H1 (cell line): ENCODE data around the gene CAPN2.

Experiments used
- ATF2 ChIP-seq: IDR thresholded peaks from 2 replicates; pipeline ENCODE4 v1.6.1; 2012; ENCODE audit warnings: low read length, inconsistent platforms
- ATF3 ChIP-seq: IDR thresholded peaks from 2 replicates; pipeline ENCODE4 v1.6.1; 2011; ENCODE audit warnings: low read depth, mild to moderate bottlenecking, low read length; ENCODE audit not compliant: insufficient read depth
- JUN ChIP-seq: IDR thresholded peaks from 2 replicates; pipeline ENCODE4 v1.6.1; 2011; ENCODE audit warnings: low read depth, mild to moderate bottlenecking, improper control_type of control experiment, low read length
- RAD21 ChIP-seq, 2 experiments: IDR thresholded peaks in 1 of 2; conservative IDR thresholded peaks in 1 of 2; 2 replicates each; pipeline ENCODE4 v1.6.1; 2011; ENCODE audit warnings: low read depth in 2 of 2, low read length in 2 of 2, improper control_type of control experiment in 1 of 2, inconsistent platforms in 1 of 2, mild to moderate bottlenecking in 1 of 2, moderate library complexity in 1 of 2
- ZNF274 ChIP-seq: IDR thresholded peaks from 2 replicates; pipeline ENCODE4 v1.7.0; 2012; ENCODE audit warnings: low read length, borderline replicate concordance; ENCODE audit errors: extremely low read depth
- TF ChIP-seq, protein P1 (sequence below): IDR thresholded peaks from 2 replicates; pipeline ENCODE4 v1.6.1; 2012; ENCODE audit warnings: inconsistent platforms
- TF ChIP-seq, protein P2 (sequence below), 3 experiments: IDR thresholded peaks; 1 replicate in 2 of 3; 2 replicates in 1 of 3; pipeline versions ENCODE4 v1.5.1 to v1.6.1; 2011; ENCODE audit warnings: low read length in 3 of 3, mild to moderate bottlenecking in 3 of 3, inconsistent platforms in 2 of 3, low read depth in 1 of 3, moderate library complexity in 1 of 3; ENCODE audit not compliant: insufficient read depth in 1 of 3; ENCODE audit errors: control extremely low read depth in 1 of 3

GRCh38 chr1:223792046-223792445 is 79.7 kb downstream of the CAPN2 start:
- TF ChIP-seq, protein P1, sequence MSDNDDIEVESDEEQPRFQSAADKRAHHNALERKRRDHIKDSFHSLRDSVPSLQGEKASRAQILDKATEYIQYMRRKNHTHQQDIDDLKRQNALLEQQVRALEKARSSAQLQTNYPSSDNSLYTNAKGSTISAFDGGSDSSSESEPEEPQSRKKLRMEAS, result no peak
- TF ChIP-seq ZNF274 (no peak), ATF3 (no peak), ATF2 (no peak), RAD21 (IDR thresholded peaks at IDR 0.05 in 1 of 2, conservative IDR thresholded peaks at IDR 0.05 in 1 of 2; ENCODE audit: low read depth in 2 of 2, low read length in 2 of 2) (no peak), JUN (no peak)
- TF ChIP-seq, protein P2, sequence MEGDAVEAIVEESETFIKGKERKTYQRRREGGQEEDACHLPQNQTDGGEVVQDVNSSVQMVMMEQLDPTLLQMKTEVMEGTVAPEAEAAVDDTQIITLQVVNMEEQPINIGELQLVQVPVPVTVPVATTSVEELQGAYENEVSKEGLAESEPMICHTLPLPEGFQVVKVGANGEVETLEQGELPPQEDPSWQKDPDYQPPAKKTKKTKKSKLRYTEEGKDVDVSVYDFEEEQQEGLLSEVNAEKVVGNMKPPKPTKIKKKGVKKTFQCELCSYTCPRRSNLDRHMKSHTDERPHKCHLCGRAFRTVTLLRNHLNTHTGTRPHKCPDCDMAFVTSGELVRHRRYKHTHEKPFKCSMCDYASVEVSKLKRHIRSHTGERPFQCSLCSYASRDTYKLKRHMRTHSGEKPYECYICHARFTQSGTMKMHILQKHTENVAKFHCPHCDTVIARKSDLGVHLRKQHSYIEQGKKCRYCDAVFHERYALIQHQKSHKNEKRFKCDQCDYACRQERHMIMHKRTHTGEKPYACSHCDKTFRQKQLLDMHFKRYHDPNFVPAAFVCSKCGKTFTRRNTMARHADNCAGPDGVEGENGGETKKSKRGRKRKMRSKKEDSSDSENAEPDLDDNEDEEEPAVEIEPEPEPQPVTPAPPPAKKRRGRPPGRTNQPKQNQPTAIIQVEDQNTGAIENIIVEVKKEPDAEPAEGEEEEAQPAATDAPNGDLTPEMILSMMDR (IDR thresholded peaks at IDR 0.05; ENCODE audit: control extremely low read depth in 1 of 3, insufficient read depth in 1 of 3, low read depth in 1 of 3, low read length in 3 of 3), result no peak
